Measurements from ENCODE around the gene PACRG.
A peak's percentile ranks its signal among the peaks of the same experiment; 100 is the strongest.

Gene PACRG

DNA sequence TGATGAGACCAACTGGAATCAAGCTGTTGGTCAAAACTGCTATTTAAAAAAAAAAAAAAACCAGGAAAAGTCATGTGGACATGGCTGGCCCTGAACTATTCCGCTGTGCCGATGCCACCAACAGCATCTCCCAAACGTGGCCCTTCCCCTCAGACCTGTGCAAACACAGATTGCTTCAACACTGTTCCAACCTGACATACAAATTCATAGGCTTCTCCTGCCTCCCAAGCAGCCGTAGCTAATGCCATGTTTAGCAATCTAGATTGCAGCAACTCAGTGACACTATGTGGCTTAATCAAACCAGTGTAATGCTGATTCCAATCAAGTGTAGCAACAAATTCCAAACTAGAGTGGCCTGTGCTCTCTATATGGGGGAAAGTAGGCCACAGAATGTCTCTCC is 16.4 kb upstream of the PACRG start:
- no peak for DNase-seq

DNA sequence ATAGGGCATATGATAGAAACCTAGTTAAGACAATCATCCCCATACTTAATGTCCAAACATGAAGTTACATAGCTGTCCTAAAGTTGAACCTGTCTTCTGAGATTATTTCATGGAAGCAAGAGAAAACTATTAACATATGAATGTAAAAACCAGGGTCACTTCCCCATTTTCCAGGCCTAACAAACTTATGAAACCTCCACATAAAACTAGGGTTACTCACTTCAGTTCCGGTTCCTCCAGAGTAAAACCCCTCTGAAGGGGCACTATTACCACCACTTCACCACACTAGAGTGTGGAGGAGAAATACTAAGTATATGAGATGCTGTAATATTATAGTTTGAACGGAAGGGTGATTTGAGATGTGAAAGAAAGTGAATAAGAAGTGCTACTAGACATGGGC is 15.1 kb upstream of the PACRG start:
- no peak for DNase-seq

DNA sequence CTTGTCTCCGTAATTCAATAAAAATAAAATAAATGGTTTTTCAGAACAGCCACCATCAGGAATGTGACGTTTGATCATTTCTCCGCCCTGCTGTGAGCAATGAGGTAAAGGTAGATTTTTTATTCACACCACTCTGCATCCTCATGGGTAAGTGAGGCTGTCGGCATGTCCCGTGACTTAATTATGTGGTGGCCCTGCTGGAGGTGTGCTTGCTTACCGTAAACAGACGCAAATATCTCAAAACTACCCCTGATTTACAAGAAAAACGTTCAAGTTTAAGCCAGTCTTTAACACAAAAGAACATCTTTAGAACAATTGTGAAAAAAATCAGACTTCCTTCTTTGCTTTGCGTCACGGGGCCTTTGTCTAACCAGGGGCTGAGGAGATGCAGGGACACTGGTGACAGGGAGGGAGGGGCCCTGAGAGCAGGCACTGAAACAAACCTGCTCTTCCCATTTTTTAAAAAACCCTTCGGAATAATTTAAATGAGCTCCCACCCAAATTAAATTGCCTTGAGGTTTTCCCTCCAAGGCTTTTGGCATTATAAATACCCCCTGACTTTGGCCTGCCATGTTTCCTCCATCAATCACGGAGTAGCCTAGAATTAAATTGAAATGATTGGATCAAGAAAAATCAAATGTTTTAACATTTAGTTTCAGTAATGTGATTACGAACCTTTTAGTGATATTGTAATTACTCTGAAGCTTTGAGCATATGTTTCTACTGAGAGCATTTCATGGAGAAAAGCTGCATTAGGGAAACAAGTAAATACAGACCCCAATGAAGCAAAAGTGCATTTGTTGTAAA is 13.6 kb upstream of the PACRG start:
- peak; percentile 20 for DNase-seq

DNA sequence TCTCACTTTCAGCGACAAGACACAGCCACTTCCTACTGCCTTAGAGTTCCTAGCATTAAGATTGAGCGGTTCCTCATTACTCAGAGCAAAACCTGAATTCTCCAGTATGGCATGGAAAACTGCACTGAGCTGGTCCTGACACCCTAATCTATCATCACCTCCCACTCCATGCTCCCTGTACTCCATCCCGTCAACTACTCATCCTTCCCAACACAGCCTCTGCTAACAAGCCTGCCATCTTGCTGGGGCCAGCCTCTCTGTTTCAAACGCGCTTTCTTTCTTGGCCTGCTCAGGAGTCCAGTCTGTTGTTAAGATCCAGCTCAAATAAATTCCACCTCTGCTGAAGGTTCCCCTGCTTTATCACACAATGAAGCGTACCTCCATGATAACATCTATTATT is 12.2 kb upstream of the PACRG start:
- DNase-seq = no peak

DNA sequence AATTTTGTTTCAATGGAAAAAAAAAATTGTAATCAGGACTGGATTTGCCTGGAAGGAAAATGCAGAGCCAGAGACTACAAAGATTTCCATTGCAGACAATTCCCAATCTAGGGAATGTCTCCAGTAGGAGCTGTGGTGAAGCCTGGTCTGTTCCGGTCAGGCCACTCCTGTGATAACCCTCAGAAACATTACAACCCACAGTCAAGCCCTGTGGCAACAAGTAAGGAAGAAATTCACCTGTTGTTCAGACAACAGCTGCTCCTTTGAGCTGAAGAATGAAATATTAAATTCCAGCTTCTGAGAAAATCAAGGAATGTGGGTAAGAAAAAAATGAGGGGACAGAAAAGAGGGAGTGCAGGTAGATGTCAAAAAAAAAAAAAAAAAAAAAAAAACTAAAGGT is 8.2 kb upstream of the PACRG start:
- no peak for DNase-seq

DNA sequence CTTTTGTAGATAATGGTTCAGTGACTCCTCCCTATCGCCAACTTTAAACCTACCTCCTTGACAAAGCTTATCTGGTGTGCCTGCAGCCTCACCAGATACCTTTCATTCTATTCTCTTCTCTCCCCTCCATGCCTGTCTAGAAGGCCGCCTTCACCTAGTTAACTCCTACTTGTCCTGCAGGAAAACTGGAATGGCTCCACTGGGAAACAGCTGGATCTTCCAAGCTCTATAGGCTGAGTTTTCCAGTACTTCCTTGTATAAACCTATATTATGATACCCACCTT is 6.4 kb upstream of the PACRG start:
- no peak for DNase-seq

DNA sequence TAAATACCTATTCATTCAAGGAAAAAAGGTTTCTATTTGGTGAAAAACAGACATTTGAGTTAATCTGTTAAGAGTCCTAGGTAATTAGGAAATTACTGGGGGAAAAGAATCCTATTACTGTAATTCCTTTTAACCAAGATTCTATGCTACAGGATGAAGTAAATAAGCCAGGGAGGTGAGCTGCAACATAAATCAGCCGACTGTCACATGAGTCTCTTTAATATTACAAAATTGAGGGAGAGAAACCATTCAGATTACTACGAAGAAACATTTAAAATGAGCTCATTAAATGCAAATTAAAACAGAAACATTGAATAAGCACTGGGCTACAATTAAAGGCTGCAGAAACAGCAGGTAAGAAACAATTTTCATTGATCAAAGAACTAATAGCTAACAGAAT is 5.5 kb upstream of the PACRG start:
- no peak for DNase-seq

DNA sequence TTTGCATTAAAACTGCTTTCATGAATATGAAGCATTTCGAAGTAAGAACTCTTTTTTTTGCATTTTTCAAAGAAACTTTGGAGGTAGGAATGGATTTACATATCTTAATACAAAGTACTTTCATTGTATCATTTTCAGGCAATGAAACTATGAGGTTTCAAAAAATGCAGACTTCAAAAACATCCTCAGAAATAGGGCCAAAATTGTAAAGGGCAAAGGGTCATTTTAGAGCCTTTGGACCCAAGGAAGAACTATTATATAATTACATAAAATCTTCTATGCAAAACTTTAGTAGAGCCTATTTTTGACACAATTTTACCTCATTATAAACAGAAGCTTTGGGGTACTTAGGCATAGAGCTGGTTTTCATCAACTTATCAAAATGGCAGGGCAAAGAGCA is 5.1 kb upstream of the PACRG start:
- no peak for DNase-seq

DNA sequence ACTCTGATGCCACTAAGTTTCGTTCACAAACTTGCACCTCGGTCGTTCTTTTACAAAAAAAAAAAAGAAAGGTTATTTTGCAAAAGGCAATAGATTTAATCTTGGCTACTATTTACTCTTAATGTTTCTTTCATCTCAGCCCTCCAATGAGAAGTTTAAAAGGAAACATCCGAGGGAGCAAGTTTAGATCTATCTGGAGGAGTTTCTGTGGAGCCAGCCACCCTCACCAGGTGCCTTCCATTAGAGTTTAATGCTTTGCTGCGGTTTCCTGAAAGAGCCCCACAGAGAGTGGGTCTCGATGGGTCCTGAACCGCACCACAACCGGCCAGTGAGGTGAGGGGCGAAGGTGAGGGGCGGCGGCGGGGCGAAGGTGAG is 840 bp upstream of the PACRG start:
- no peak for DNase-seq

DNA sequence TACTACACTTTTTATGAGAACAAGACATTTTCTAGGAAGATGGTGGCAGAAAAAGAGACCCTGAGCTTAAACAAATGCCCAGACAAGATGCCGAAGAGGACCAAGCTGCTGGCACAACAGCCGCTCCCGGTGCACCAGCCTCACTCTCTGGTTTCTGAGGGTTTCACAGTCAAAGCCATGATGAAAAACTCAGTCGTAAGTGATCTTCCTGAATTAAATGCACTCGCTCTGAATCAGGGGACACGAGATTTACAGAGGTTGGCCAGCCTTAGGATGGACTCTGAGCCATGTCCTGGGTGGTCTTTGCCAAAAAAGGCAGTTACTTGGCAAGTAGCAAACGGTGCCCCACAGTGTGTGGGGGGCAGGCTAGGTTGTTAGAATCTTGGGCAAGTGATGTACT is 423 bp downstream of the PACRG start:
- no peak for DNase-seq

DNA sequence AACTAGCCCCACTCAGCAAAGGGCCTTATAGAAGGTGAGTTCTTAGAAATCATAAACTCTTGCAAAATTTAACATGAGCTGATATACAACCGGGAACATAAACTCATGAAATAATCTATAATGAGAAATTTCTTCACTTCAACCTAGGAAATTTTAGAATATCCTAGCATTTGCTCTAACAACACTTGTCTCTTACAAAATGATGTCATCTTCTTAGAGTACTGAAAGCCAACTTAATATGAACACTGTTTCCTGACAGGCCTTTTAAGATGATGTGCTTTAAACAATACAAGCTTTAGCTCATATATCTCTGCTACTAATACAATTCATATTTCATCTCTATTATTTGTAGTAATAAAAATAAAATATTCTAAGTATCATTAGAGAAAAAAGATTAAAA is 932 bp downstream of the PACRG start:
- DNase-seq = no peak

DNA sequence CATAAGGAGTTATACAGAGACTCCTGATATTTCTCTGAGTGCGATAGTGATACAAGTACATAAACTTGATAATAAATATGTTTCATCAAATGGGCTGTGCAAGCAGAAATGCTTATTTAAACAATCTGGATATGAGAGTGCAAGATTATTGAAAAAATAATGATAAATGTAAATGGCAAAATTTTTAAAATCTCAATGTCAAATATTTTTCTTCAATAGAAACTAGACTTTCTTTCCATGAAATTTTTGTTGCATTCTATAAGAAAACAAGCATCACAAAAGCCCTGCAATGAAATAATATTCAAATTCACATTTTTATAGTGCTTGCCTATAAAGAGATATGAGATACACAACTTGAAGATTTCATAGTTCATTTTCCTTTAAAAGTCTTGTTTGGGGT is 2.7 kb downstream of the PACRG start:
- DNase-seq = no peak

DNA sequence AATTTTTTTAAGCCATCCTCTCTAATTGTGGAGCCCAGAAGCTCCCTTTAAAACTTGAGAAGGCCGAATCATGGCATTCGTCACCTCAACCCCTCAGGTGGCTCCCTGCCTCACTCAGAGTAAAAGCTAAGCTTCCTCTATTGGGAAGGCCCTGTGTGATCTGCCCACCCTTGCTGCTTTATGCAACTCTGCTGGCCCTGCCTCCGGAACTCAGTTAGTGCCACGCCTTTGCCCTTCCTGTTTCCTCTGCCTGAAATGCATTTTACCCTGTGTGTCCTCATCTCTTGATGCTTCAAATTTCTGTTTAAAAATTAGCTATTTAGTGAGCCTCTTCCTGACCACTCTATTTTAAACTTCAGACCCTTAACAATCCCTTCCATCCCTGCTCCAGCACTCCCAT is 5.7 kb downstream of the PACRG start:
- no peak for DNase-seq

DNA sequence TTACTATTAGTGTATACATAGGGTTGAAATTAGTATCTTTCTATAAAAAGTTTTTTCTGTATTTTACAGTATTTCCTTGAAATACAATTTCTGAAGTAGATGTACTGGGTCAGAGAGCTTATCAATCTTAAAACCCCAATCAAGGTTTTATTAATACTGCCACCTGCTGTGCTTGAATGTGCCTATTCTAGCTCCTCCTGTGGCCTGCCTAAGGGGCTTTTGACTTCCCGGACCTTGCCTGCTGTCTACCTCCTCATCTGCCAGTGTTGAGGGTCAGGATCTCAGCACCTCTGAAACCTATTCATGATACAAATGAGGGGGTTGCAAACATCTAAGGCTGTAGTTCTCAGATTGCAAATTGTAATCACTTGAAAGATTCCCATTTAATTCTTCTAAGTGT is 9.2 kb downstream of the PACRG start:
- DNase-seq = no peak

DNA sequence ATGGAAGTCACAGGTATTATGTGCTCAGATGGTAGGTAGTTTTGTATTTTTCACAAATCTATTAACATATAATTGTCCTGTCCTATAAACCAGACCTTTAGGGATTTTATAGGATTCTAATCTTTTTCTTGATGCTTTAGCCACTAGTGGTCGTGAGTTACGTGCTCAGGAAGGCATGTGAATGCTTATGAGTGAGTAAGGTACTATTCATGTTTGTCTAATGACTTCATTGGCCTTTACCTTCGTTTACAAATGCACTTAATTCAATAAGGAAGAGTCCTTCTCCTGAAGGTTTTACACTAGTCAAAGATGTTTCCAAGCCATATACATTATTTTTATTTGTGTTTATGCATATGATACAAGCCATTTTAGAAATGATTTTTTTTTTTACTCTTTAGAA is 23.0 kb downstream of the PACRG start:
- no peak for DNase-seq

DNA sequence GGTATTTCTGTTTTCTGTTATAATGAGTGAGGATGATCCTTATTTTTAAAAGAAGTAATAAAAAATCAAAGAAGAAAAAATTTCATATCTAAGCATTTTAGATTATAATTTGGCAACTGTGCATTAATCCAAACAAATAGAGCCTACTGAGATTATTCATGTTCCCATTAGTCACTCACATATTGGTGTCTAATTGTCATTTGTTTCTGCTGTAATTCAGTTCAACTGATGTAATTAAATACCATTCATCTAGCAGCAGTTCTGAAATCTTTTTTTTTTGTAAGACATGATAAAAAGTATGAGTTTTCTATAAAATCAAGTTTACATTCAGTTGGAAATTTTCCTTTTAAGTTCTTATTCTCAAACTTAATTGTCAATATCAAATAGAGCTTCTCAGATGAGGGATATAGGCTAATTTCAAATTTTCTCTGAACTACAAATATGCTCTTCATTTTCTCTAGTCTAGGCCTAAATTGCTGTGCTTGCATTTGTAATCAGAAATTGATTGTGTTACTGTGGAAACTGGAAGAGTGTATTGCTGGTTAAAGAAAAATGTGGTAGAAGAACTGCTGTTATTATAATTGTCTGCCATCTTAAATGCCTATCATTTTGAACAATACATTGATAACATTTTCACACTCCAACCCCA is 23.6 kb downstream of the PACRG start:
- DNase-seq = no peak

DNA sequence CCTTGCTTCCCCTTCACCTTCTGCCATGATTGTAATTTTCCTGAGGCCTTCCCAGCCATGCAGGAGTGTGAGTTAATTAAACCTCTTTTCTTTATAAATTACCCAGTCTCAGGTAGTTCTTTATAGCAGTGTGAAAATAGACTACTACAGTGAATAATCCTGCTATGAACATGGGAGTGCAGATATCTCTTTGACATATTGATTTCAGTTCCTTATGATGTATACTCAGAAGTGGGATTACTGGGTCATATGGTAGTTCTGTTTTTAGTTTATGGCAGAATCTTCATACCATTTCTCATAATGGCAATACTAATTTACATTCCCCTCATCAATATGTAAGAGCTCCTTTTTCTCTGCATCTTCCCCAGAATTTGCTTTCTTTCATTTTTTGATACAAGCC is 26.0 kb downstream of the PACRG start:
- no peak for DNase-seq

DNA sequence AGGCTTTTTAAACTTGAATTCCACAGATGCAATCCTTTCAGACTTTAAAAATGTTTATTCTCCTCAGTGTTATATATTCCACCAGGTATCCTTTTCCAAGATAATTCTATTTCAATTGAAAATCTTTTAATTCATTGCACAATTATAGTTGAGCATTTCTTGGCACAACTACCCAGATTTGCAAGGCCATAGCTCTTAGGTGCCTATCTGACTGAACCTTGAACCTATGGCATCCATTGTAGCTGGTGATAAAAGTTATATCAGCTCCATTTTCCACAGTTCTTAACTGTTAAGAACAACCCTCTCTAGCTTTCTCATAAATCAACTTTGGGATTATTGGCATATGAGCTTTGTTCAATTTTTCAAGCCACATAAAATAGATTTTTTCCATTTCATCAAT is 42.4 kb downstream of the PACRG start:
- DNase-seq = no peak

DNA sequence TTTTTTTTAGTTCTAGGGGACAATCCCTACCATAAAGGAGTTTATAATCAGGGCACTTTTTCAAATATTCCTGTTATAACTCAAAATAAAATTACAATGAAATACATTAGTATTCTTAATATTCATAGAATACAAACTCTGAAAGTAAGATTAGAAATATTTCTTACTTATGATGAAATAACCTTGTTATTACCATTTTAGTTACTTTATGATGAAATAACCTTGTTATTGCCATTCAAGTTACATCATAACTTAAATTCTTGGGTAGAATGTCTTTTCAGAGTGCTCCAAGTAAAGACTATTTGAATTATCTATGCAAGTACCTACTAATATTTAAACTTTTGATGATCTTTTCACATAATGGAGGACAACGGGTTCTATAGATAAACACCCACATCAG is 43.2 kb downstream of the PACRG start:
- DNase-seq = no peak

DNA sequence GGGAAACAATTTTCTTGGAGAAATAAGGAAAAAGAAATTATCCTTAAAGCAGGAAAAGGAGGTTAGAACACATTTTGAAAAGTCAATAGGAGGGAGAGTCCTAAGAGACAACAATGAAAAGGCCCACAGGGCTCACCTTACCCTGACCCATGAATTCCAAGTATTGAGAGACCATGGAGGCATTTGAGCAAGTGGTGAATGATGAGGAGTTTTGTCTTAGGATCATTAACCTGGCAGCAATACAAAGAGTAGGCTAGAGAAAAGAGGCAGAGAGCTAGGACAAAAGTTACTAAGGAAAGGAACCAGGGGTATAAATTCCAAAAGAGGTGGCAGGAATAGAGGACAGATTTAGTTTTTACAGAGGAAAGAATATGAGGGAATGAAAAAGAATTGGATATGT is 44.7 kb downstream of the PACRG start:
- DNase-seq = no peak

DNA sequence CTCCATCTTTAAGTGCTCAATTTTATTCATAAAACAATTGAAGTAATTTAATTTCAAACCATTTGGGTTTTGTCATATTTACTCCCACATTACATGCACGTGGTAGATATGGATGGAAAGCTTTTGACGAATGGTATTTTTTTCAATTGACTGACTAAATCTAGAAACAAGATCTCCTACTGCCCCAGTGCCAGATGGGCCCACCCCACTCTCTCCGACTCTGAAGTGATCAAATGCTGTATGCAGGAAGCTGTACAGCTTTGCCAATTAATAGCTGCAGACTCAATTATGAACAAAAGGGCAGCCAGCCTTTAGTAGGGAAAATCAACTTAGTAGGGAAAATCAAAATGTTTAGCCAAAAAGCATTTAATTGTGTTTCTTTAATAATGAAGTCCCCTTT is 46.2 kb downstream of the PACRG start:
- no peak for DNase-seq

DNA sequence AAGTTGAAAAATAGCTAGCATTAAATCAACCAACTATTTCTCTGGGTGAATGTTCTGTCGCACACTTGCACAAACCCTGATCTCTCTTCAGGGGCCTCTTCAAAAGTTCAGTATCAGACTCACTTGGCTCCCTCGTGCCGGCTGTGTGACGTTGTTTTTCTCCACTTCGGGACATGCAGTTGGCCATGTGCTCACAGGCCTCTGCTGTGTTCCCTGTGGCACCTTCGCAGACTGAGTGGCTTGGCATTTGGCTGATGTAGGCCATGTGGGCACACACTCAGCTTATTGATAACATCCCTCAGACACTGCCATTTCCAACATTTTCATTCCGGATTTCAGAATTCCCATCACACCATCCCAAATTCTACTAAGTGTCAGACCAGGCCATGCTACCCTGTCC is 49.3 kb downstream of the PACRG start:
- no peak for DNase-seq

DNA sequence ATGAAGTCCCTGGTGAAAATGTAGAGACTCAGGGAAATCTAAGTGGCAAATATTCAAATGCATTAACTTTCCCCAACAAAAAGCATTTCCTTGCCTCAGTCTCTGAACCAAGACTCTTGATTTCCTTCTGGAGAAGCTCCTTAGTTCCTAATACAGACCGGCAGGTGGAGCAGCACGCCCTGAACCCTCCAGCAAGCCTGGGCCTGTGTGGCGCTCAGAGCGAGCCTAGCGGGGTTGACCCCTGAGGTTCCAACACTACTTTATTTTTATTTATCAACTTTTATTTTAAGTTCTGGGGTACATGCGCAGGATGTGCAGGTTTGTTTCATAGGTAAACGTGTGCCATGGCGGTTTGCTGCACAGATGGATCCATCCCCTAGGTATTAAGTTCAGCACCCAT is 50.8 kb downstream of the PACRG start:
- DNase-seq = no peak

DNA sequence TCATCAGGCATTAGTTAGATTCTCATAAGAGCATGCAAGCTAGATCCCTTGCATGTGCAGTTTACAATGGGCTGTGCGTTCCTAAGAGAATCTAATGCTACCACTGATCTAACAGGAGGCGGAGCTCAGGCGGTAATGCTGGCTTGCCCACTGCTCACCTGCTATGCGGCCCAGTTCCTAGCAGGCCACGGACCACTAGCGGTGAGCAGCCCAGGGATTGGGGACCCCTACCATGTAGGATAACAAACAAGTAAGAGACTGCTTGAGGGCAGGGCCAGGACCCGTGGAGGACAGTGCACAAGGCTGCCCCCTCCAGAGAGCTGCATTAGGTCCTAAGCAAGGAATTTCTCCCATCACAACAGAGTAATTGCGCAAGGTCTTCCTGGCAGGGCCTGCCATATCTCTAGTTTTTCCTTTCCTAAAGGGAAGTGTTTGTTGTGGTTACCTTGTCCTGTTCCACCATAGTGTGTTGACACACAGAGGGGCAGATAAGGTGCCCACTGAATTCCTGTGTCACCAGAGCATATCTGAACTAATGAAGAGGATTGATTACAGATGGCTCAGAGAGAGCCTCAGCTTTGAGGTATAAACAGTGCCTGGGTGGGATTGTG is 58.0 kb downstream of the PACRG start:
- DNase-seq = no peak

All from NCI-H2227 treated with DMSO at 0.1 percent for 48 hours (cell line).